Measurements from ENCODE around the gene CCNK.

CCNK gene

GRCh38 chr14:99521176-99522024 is 40.2 kb downstream of the CCNK start:
- DNase-seq = no peak

- DNase-seq = no peak
Observed at GRCh38 chr14:99522025-99522401, 40.8 kb downstream of the CCNK start.

- DNase-seq = peak; percentile 88
Observed at GRCh38 chr14:99522457-99522891, 41.3 kb downstream of the CCNK start.

- peak; percentile 85 for DNase-seq
Observed at GRCh38 chr14:99522934-99523703, 41.9 kb downstream of the CCNK start.

GRCh38 chr14:99523704-99524055 is 42.5 kb downstream of the CCNK start:
- no peak for DNase-seq

GRCh38 chr14:99524091-99524661 is 43.0 kb downstream of the CCNK start:
- no peak for DNase-seq

GRCh38 chr14:99524804-99525698 is 43.8 kb downstream of the CCNK start:
- DNase-seq = peak; percentile 81

- DNase-seq = no peak
Observed at GRCh38 chr14:99525699-99526080, 44.5 kb downstream of the CCNK start.

GRCh38 chr14:99527026-99527425 is 45.8 kb downstream of the CCNK start:
- no peak for DNase-seq

GRCh38 chr14:99527427-99528076 is 46.3 kb downstream of the CCNK start:
- DNase-seq = no peak

- DNase-seq = no peak
Observed at GRCh38 chr14:99529899-99530298, 48.7 kb downstream of the CCNK start.

GRCh38 chr14:99530407-99531155 is 49.4 kb downstream of the CCNK start:
- DNase-seq = no peak

GRCh38 chr14:99531251-99532096 is 50.3 kb downstream of the CCNK start:
- no peak for DNase-seq

GRCh38 chr14:99532310-99532709 is 51.1 kb downstream of the CCNK start:
- DNase-seq = no peak

GRCh38 chr14:99534333-99534732 is 53.1 kb downstream of the CCNK start:
- no peak for DNase-seq

- DNase-seq = no peak
Observed at GRCh38 chr14:99534863-99535262, 53.7 kb downstream of the CCNK start.

- no peak for DNase-seq
Observed at GRCh38 chr14:99535448-99535847, 54.2 kb downstream of the CCNK start.

- no peak for DNase-seq
Observed at GRCh38 chr14:99535908-99536778, 54.9 kb downstream of the CCNK start.

GRCh38 chr14:99537399-99537798 is 56.2 kb downstream of the CCNK start:
- DNase-seq = peak; percentile 90

GRCh38 chr14:99538275-99538674 is 57.1 kb downstream of the CCNK start:
- no peak for DNase-seq
